Caco-2 (cell line): Measurements from ENCODE around the gene PTCHD1. TPM values are rescaled to one million over a fixed set of nuclear protein-coding genes. Genes with fewer than 3 reads are reported as not detected.

Source experiments
- BruUV-seq: library from RNA; stranded (reverse); fragments of 400-500 nt; replicated peaks from 2 replicates; lab custom pipeline; 2021; lab: Mats Ljungman, UMichigan
- CTCF ChIA-PET: fragments of 300-600 bp; sonication (Branson Sonifier 250); formaldehyde crosslinking; loops from one replicate; lab custom pipeline; 2022; ENCODE audit warnings: antibody characterized with exemption; lab: Charles Lee
- POLR2A ChIA-PET: fragments of 300-600 bp; sonication (Branson Sonifier 250); formaldehyde crosslinking; loops from one replicate; lab custom pipeline; 2022; ENCODE audit warnings: antibody characterized with exemption; lab: Charles Lee
- DNase-seq, 2 experiments: peaks; one replicate each; pipeline versions ENCODE4 v3.0.0 to v3.0.0-alpha.2; 2020 to 2022
- H3K27me3 ChIP-seq: replicated peaks from 2 replicates; pipeline ENCODE4 v1.6.0; 2011; ENCODE audit warnings: low read length; ENCODE audit not compliant: control insufficient read depth, insufficient read depth
- H3K36me3 ChIP-seq: 2 replicates; pipeline ENCODE4 v1.5.1; 2011; ENCODE audit warnings: low read length; ENCODE audit not compliant: control insufficient read depth, insufficient read depth
- H3K4me1 ChIP-seq: fragments of 250-450 bp; sonication (Bioruptor Pico); 2 replicates; pipeline ENCODE4 v1.5.1; 2020; ENCODE audit warnings: mild to moderate bottlenecking
- H3K4me3 ChIP-seq: 2 replicates; pipeline ENCODE4 v1.5.1; 2011; ENCODE audit warnings: low read depth, mild to moderate bottlenecking, control low read depth, low read length
- H3K9me3 ChIP-seq: fragments of 250-450 bp; sonication (Bioruptor Pico); 2 replicates; pipeline ENCODE4 v1.5.1; 2020; ENCODE audit warnings: mild to moderate bottlenecking, moderate library complexity
- H3K27ac Mint-ChIP-seq: one replicate; pipeline ENCODE4 v1.8.0; 2022; ENCODE audit warnings: mixed read lengths; ENCODE audit not compliant: unreplicated experiment
- H3K27me3 Mint-ChIP-seq: one replicate; pipeline ENCODE4 v1.8.0; 2022; ENCODE audit warnings: mixed read lengths; ENCODE audit not compliant: insufficient read depth, unreplicated experiment
- H3K36me3 Mint-ChIP-seq: one replicate; pipeline ENCODE4 v1.8.0; 2022; ENCODE audit warnings: mild to moderate bottlenecking, mixed read lengths; ENCODE audit not compliant: insufficient read depth, unreplicated experiment
- H3K4me1 Mint-ChIP-seq: one replicate; pipeline ENCODE4 v1.8.0; 2022; ENCODE audit warnings: low read depth, mixed read lengths; ENCODE audit not compliant: unreplicated experiment
- H3K4me3 Mint-ChIP-seq: one replicate; pipeline ENCODE4 v1.8.0; 2022; ENCODE audit warnings: mild to moderate bottlenecking, moderate library complexity, mixed read lengths; ENCODE audit not compliant: unreplicated experiment
- H3K9me3 Mint-ChIP-seq: one replicate; pipeline ENCODE4 v1.8.0; 2022; ENCODE audit warnings: mixed read lengths; ENCODE audit not compliant: unreplicated experiment
- CTCF ChIP-seq, 2 experiments: fragments of 200-600 bp in 1 of 2; IDR thresholded peaks; 1 replicate in 1 of 2; 2 replicates in 1 of 2; pipeline versions ENCODE4 v1.5.1 to v1.8.0; 2011 to 2022; ENCODE audit warnings: antibody characterized with exemption in 1 of 2, control low read depth in 1 of 2, inconsistent platforms in 1 of 2, low read depth in 1 of 2, low read length in 1 of 2, mild to moderate bottlenecking in 1 of 2, moderate library complexity in 1 of 2; ENCODE audit not compliant: insufficient read depth in 1 of 2, severe bottlenecking in 1 of 2, unreplicated experiment in 1 of 2
- intact Hi-C: fragments of 100-400 bp; cut with micrococcal nuclease; formaldehyde crosslinking; loops from one replicate; pipeline ENCODE4 v1.10.0; 2022; ENCODE audit not compliant: unreplicated experiment
- total RNA-seq: library from RNA; stranded (reverse); gene quantifications from 2 replicates; pipeline ENCODE4 v1.2.3, GENCODE V29; 2022

PTCHD1 gene
- total RNA-seq, 1 experiment from 2014 or later: not detected

DNA sequence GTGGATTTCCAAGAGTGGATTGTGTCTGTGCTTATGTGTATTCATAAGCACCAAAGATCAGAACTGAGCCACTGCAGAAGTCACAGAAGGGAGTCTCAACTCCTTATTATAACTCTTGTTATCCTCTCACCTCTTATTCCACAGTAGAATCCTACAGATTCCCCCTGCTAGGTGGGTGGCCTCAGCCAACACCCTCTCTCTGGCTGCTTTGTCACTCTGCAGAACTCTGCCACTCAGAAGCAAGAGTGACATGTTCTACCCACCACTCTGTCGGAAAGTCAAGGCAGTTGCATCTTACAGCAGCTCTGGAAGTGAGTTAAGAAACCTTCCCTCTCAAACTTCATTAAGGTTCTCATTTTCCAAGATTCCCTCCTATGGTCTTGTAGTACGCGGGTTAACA is 41.9 kb downstream of the PTCHD1 start:
- ChIA-PET CTCF (no interaction called here), POLR2A (no interaction called here)
- no peak overlapping the region for H3K4me3 Mint-ChIP-seq
- no peaks in the 10 kb centered on the region for H3K9me3 Mint-ChIP-seq
- Histone ChIP-seq H3K4me3 (no peak overlapping the region), H3K36me3 (no peaks in the 10 kb centered on the region), H3K4me1 (no peaks in the 10 kb centered on the region), H3K9me3 (no peaks in the 10 kb centered on the region), H3K27me3 (no peaks in the 10 kb centered on the region)
- no peak for DNase-seq
- no peak for TF ChIP-seq CTCF (IDR thresholded peaks at IDR 0.05; ENCODE audit: insufficient read depth in 1 of 2, low read depth in 1 of 2, low read length in 1 of 2, severe bottlenecking in 1 of 2, unreplicated experiment in 1 of 2)
- intact Hi-C loops: no loop called here
- no peak overlapping the region for H3K27ac Mint-ChIP-seq
- peaks cover 15% of the 10 kb centered on the region for H3K27me3 Mint-ChIP-seq
- BruUV-seq: no TSS peak
- H3K4me1 Mint-ChIP-seq: no peaks in the 10 kb centered on the region
- no peaks in the 10 kb centered on the region for H3K36me3 Mint-ChIP-seq

DNA sequence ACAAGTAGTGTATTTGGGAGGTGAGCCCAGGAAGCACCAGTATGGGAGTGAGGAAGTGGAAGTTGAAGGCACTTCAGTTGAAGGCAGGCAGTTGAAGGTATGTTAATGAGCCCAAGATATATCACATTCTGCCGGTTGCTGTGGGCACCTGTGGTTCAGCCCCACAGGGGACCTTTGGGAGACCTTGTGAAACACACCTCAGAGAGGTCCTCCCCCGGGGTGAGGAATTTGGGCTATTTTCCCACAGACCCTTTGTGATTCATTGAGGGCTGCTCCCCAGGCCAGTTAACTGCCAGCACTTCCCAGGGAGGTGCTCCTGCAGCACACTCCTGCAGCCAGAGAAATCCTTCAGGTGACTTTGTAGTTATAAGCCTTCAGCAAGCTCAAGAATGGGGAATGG is 45.9 kb downstream of the PTCHD1 start:
- Histone ChIP-seq H3K36me3 (no peaks in the 10 kb centered on the region), H3K9me3 (no peaks in the 10 kb centered on the region), H3K27me3 (no peaks in the 10 kb centered on the region), H3K4me1 (no peaks in the 10 kb centered on the region), H3K4me3 (no peak overlapping the region)
- Mint-ChIP-seq H3K36me3 (no peaks in the 10 kb centered on the region), H3K4me3 (no peak overlapping the region), H3K9me3 (no peaks in the 10 kb centered on the region), H3K4me1 (no peaks in the 10 kb centered on the region), H3K27ac (no peak overlapping the region), H3K27me3 (peaks cover 10% of the 10 kb centered on the region)
- ChIA-PET POLR2A (no interaction called here), CTCF (no interaction called here)
- TF ChIP-seq CTCF (IDR thresholded peaks at IDR 0.05; ENCODE audit: insufficient read depth in 1 of 2, low read depth in 1 of 2, low read length in 1 of 2, severe bottlenecking in 1 of 2, unreplicated experiment in 1 of 2): no peak
- intact Hi-C loops: no loop called here
- DNase-seq: no peak
- BruUV-seq: no TSS peak

GRCh38 chrX:23381099-23382087 is 46.7 kb downstream of the PTCHD1 start:
- H3K36me3 Mint-ChIP-seq: no peaks in the 10 kb centered on the region
- intact Hi-C loops: no loop called here
- no peak for TF ChIP-seq CTCF (IDR thresholded peaks at IDR 0.05; ENCODE audit: insufficient read depth in 1 of 2, low read depth in 1 of 2, low read length in 1 of 2, severe bottlenecking in 1 of 2, unreplicated experiment in 1 of 2)
- Histone ChIP-seq H3K36me3 (no peaks in the 10 kb centered on the region), H3K4me1 (no peaks in the 10 kb centered on the region), H3K4me3 (no peak overlapping the region), H3K27me3 (no peaks in the 10 kb centered on the region), H3K9me3 (no peaks in the 10 kb centered on the region)
- no peak overlapping the region for H3K4me3 Mint-ChIP-seq
- ChIA-PET CTCF (no interaction called here), POLR2A (no interaction called here)
- H3K27ac Mint-ChIP-seq: no peak overlapping the region
- BruUV-seq: no TSS peak
- H3K9me3 Mint-ChIP-seq: no peaks in the 10 kb centered on the region
- no peaks in the 10 kb centered on the region for H3K4me1 Mint-ChIP-seq
- peaks cover 10% of the 10 kb centered on the region for H3K27me3 Mint-ChIP-seq
- no peak for DNase-seq
